ENCODE data around the gene VAMP4. TPM values are rescaled to one million over a fixed set of nuclear protein-coding genes. Genes with fewer than 3 reads are reported as not detected.

The VAMP4 gene
- total and polyA plus RNA-seq, 2 donors (not counting 3 experiments of a cell fraction or from before 2014, with no cell fraction given) = 2.1 to 10.4 TPM

DNA sequence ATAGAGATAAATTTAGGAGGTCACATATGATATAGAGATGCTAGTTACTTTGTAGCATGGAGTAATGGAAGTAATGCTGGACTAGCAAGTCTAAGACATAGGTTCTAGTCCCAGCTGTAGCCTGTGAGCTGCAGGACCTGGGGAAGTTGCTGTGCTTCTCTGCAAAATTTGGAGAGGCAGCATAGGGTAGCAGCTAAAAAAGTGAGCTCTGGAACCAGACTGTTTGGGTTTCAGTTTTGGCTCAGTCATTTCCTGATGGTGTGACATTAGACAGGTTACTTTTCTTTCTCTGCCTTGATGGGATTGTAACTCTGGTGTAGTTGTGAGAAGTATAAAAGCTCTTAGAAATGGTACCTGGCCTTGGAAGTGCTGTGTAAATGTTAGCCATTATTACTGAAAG is 42.9 kb upstream of the VAMP4 start:
- peaks cover 35% of the 10 kb centered on the region for H3K79me2 ChIP-seq (ENCODE audit: control insufficient read depth, insufficient read depth, low read length)
- peaks cover 7% of the 10 kb centered on the region for H3K4me1 ChIP-seq (ENCODE audit: control insufficient read depth, extremely low read depth, insufficient read depth, low read length)
- peaks cover 18 to 21% of the 10 kb centered on the region in 2 experiments for H3K36me3 ChIP-seq (ENCODE audit: control insufficient read depth in 2 of 2, extremely low read depth in 1 of 2, insufficient read depth in 2 of 2, low read length in 2 of 2)
- H3K27me3 ChIP-seq (ENCODE audit: control insufficient read depth in 2 of 2, insufficient read depth in 2 of 2, low read length in 2 of 2) = no peaks in the 10 kb centered on the region
- H4K20me1 ChIP-seq (replicated peaks; ENCODE audit: control insufficient read depth, extremely low read depth, insufficient read depth, low read length) = no peaks in the 10 kb centered on the region
- dilution Hi-C loops (cut with MboI; ENCODE audit: extremely low pct_ligation_motif_present, low sequenced_read_pairs) = loop anchor here (25.0 kb wide), 1 partner anchor 203 kb away; no protein-coding TSS in a partner anchor
- no peaks in the 10 kb centered on the region for H3K9me1 ChIP-seq (replicated peaks; ENCODE audit: control insufficient read depth, extremely low read depth, insufficient read depth, low read length)
- FAIRE-seq (no peak), DNase-seq (ENCODE audit: low read depth, low spot score) (no peak)
- no peaks in the 10 kb centered on the region for H3K9me3 ChIP-seq (replicated peaks; ENCODE audit: control insufficient read depth, insufficient read depth, low read length)
- H3K9ac ChIP-seq (replicated peaks; ENCODE audit: extremely low read depth, insufficient read depth, low read length) = no peak overlapping the region
- H3K4me2 ChIP-seq (ENCODE audit: insufficient read depth, low read length) = no peak overlapping the region
- ChIA-PET CTCF (interaction anchor here (0.6 to 1.8 kb wide), 2 partner anchors 140 to 157 kb away, joined by 3 to 9 read pairs; no protein-coding TSS in a partner anchor), POLR2A (no interaction called here)
- intact Hi-C loops (cut with micrococcal nuclease) = no loop called here
- no peak overlapping the region for H3K27ac ChIP-seq (ENCODE audit: insufficient read depth, low read depth, low read length)
- no TSS peak for BruUV-seq (replicated peaks)
- no peak overlapping the region for H2AFZ ChIP-seq (ENCODE audit: low read depth, low read length)
- TF ChIP-seq FOS (IDR thresholded peaks at IDR 0.05; ENCODE audit: borderline replicate concordance, insufficient read depth, low read length) = no peak
- no peak overlapping the region for H3K4me3 ChIP-seq (replicated peaks in 1 of 3; ENCODE audit: insufficient read depth in 1 of 3, low read depth in 1 of 3, low read length in 3 of 3)

DNA sequence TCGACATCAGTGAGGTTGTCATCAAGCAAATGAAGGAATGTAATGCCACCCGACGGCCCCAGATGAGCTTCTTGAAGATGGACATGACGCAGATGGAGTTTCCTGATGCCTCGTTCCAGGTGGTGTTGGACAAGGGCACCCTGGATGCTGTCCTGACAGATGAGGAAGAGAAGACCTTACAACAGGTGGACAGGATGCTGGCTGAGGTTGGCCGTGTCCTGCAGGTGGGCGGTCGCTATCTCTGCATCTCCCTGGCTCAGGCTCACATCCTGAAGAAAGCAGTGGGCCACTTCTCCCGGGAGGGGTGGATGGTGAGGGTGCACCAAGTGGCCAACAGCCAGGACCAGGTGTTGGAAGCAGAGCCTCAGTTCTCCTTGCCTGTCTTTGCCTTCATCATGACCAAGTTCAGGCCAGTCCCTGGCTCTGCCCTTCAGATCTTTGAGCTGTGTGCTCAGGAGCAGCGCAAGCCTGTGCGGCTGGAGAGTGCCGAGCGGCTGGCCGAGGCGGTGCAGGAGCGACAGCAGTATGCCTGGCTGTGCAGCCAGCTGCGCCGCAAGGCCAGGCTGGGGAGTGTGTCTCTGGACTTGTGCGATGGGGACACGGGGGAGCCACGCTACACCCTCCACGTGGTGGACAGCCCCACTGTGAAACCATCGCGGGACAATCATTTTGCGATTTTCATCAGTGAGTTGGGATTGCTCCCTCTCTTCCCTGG is 42.1 kb upstream of the VAMP4 start:
- Histone ChIP-seq H3K36me3 (ENCODE audit: control insufficient read depth in 2 of 2, extremely low read depth in 1 of 2, insufficient read depth in 2 of 2, low read length in 2 of 2) (peaks cover 18 to 21% of the 10 kb centered on the region in 2 experiments), H2AFZ (ENCODE audit: low read depth, low read length) (no peak overlapping the region), H4K20me1 (replicated peaks; ENCODE audit: control insufficient read depth, extremely low read depth, insufficient read depth, low read length) (no peaks in the 10 kb centered on the region), H3K27ac (ENCODE audit: insufficient read depth, low read depth, low read length) (no peak overlapping the region), H3K9me3 (replicated peaks; ENCODE audit: control insufficient read depth, insufficient read depth, low read length) (no peaks in the 10 kb centered on the region), H3K9me1 (replicated peaks; ENCODE audit: control insufficient read depth, extremely low read depth, insufficient read depth, low read length) (no peaks in the 10 kb centered on the region), H3K4me1 (ENCODE audit: control insufficient read depth, extremely low read depth, insufficient read depth, low read length) (peaks cover 7% of the 10 kb centered on the region), H3K27me3 (ENCODE audit: control insufficient read depth in 2 of 2, insufficient read depth in 2 of 2, low read length in 2 of 2) (no peaks in the 10 kb centered on the region), H3K4me2 (ENCODE audit: insufficient read depth, low read length) (no peak overlapping the region), H3K79me2 (ENCODE audit: control insufficient read depth, insufficient read depth, low read length) (peaks cover 35% of the 10 kb centered on the region), H3K4me3 (replicated peaks in 1 of 3; ENCODE audit: insufficient read depth in 1 of 3, low read depth in 1 of 3, low read length in 3 of 3) (no peak overlapping the region), H3K9ac (replicated peaks; ENCODE audit: extremely low read depth, insufficient read depth, low read length) (no peak overlapping the region)
- TF ChIP-seq MYC (IDR thresholded peaks at IDR 0.05; ENCODE audit: low read depth, low read length) (no peak), FOS (IDR thresholded peaks at IDR 0.05; ENCODE audit: borderline replicate concordance, insufficient read depth, low read length) (no peak), EZH2 (IDR thresholded peaks at IDR 0.05; ENCODE audit: borderline replicate concordance, low read depth, low read length, severe bottlenecking) (no peak), POLR2AphosphoS5 (IDR thresholded peaks at IDR 0.05; ENCODE audit: insufficient read depth, low read depth, low read length) (no peak), POLR2A (IDR thresholded peaks at IDR 0.05; ENCODE audit: low read depth, low read length) (no peak), GATA2 (IDR thresholded peaks at IDR 0.05; ENCODE audit: insufficient read depth, insufficient read length, low read depth, low read length) (no peak), JUN (IDR thresholded peaks at IDR 0.05; ENCODE audit: borderline replicate concordance, insufficient read depth, insufficient read length, low read depth) (no peak)
- TF ChIP-seq, protein P1, sequence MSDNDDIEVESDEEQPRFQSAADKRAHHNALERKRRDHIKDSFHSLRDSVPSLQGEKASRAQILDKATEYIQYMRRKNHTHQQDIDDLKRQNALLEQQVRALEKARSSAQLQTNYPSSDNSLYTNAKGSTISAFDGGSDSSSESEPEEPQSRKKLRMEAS (IDR thresholded peaks at IDR 0.05; ENCODE audit: insufficient read depth, insufficient read length) = no peak
- TF ChIP-seq, protein P2, sequence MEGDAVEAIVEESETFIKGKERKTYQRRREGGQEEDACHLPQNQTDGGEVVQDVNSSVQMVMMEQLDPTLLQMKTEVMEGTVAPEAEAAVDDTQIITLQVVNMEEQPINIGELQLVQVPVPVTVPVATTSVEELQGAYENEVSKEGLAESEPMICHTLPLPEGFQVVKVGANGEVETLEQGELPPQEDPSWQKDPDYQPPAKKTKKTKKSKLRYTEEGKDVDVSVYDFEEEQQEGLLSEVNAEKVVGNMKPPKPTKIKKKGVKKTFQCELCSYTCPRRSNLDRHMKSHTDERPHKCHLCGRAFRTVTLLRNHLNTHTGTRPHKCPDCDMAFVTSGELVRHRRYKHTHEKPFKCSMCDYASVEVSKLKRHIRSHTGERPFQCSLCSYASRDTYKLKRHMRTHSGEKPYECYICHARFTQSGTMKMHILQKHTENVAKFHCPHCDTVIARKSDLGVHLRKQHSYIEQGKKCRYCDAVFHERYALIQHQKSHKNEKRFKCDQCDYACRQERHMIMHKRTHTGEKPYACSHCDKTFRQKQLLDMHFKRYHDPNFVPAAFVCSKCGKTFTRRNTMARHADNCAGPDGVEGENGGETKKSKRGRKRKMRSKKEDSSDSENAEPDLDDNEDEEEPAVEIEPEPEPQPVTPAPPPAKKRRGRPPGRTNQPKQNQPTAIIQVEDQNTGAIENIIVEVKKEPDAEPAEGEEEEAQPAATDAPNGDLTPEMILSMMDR (IDR thresholded peaks at IDR 0.05; ENCODE audit: extremely low read depth in 1 of 2, insufficient read depth in 1 of 2, low read depth in 1 of 2, low read length in 2 of 2) = no peak
- ChIA-PET CTCF (no interaction called here), POLR2A (no interaction called here)
- DNase-seq (ENCODE audit: low read depth, low spot score) = no peak
- dilution Hi-C loops (cut with MboI; ENCODE audit: extremely low pct_ligation_motif_present, low sequenced_read_pairs) = loop anchor here (25.0 kb wide), 1 partner anchor 203 kb away; no protein-coding TSS in a partner anchor
- BruUV-seq (replicated peaks) = no TSS peak
- intact Hi-C loops (cut with micrococcal nuclease) = no loop called here
- FAIRE-seq = no peak
